Endodermal cell (in vitro differentiated cells): ENCODE data around the gene TMOD2. TPM values are rescaled to one million over a fixed set of nuclear protein-coding genes. Genes with fewer than 3 reads are reported as not detected.

Experiments used
- DNase-seq: peaks from one replicate; pipeline ENCODE4 v3.0.0-alpha.2; 2017
- H3K27ac ChIP-seq: 2 replicates; pipeline ENCODE4 v1.5.1; 2013; ENCODE audit warnings: mild to moderate bottlenecking, low read depth, low read length, moderate library complexity
- H3K27me3 ChIP-seq: 2 replicates; pipeline ENCODE4 v1.6.1; 2013; ENCODE audit warnings: mild to moderate bottlenecking, low read length, moderate library complexity; ENCODE audit not compliant: insufficient read depth, control insufficient read depth, poor library complexity, severe bottlenecking
- H3K36me3 ChIP-seq: 2 replicates; pipeline ENCODE4 v1.7.0; 2013; ENCODE audit warnings: mild to moderate bottlenecking, low read length, moderate library complexity; ENCODE audit not compliant: control insufficient read depth, insufficient read depth
- H3K4me1 ChIP-seq: one replicate; pipeline ENCODE4 v1.7.0; 2013; ENCODE audit warnings: low read length; ENCODE audit not compliant: control insufficient read depth, insufficient read depth
- H3K4me3 ChIP-seq: 2 replicates; pipeline ENCODE4 v1.5.1; 2013; ENCODE audit warnings: mild to moderate bottlenecking, low read length, moderate library complexity
- H3K9ac ChIP-seq: 2 replicates; pipeline ENCODE4 v1.6.1; 2013; ENCODE audit warnings: mild to moderate bottlenecking, low read length, moderate library complexity; ENCODE audit not compliant: poor library complexity, severe bottlenecking; ENCODE audit errors: extremely low read depth
- H3K9me3 ChIP-seq: 2 replicates; pipeline ENCODE4 v1.6.1; 2013; ENCODE audit warnings: mild to moderate bottlenecking, low read length, moderate library complexity; ENCODE audit not compliant: control insufficient read depth
- H3K27ac Mint-ChIP-seq: 2 replicates; pipeline ENCODE4 v1.8.0; 2020; ENCODE audit warnings: mixed read lengths
- H3K27me3 Mint-ChIP-seq: 2 replicates; pipeline ENCODE4 v1.8.0; 2021; ENCODE audit warnings: mild to moderate bottlenecking, mixed read lengths; ENCODE audit not compliant: insufficient read depth
- H3K36me3 Mint-ChIP-seq: 2 replicates; pipeline ENCODE4 v1.8.0; 2020; ENCODE audit warnings: low read depth, mixed read lengths
- H3K4me1 Mint-ChIP-seq: 2 replicates; pipeline ENCODE4 v1.8.0; 2020; ENCODE audit warnings: mixed read lengths
- H3K4me3 Mint-ChIP-seq: 2 replicates; pipeline ENCODE4 v1.8.0; 2020; ENCODE audit warnings: mild to moderate bottlenecking, moderate library complexity, mixed read lengths
- H3K9me3 Mint-ChIP-seq: 2 replicates; pipeline ENCODE4 v1.8.0; 2020; ENCODE audit warnings: mild to moderate bottlenecking, mixed read lengths
- CTCF ChIP-seq: fragments of 200-600 bp; sonication (generic); conservative IDR thresholded peaks from 2 replicates; pipeline ENCODE4 v1.5.0; 2021; ENCODE audit warnings: antibody characterized with exemption, mild to moderate bottlenecking
- WGBS, 2 experiments: methylation state at CpG; one replicate each; pipeline versions ENCODE4 v1.1.5 to v1.1.7; 2013; ENCODE audit warnings: missing lambda C conversion rate in 2 of 2, mixed read lengths in 1 of 2; ENCODE audit not compliant: insufficient coverage in 1 of 2, insufficient read length in 1 of 2; 5-methylcytosine and 5-hydroxymethylcytosine counted together
- total RNA-seq, 2 donors: library from RNA; stranded (reverse); fragmentation: NEBNext Ultra II Directional in 1 of 2; extraction: Animal tissue kit (Norgen Biotek cat#: 25700) in 1 of 2; gene quantifications; 2 replicates in 1 of 2; 3 replicates in 1 of 2; pipeline ENCODE4 v1.2.1, GENCODE V29; 2021

TMOD2 gene
- total RNA-seq, 2 donors from 2014 or later, result 2.1 to 2.5 TPM

- peaks cover 2% of the 10 kb centered on the region for H3K36me3 Mint-ChIP-seq
- H3K9me3 ChIP-seq, result no peaks in the 10 kb centered on the region
- no peak for TF ChIP-seq CTCF
- no peaks in the 10 kb centered on the region for H3K9me3 Mint-ChIP-seq
- H3K27me3 Mint-ChIP-seq, result no peaks in the 10 kb centered on the region
- H3K27me3 ChIP-seq, result no peaks in the 10 kb centered on the region
- H3K36me3 ChIP-seq, result no peaks in the 10 kb centered on the region
- no peak overlapping the region for H3K27ac ChIP-seq
- 85 to 100% methylated on average over 1 to 3 of the region's 3 CpGs for WGBS, 2 experiments
- H3K9ac ChIP-seq, result no peak overlapping the region
- H3K4me1 ChIP-seq, result no peaks in the 10 kb centered on the region
- H3K4me1 Mint-ChIP-seq, result peaks cover 6% of the 10 kb centered on the region
- no peak overlapping the region for H3K4me3 ChIP-seq
- H3K4me3 Mint-ChIP-seq, result no peak overlapping the region
- H3K27ac Mint-ChIP-seq, result no peak overlapping the region
- no peak for DNase-seq
Measured at GRCh38 chr15:51718746-51719145, 32.7 kb upstream of the TMOD2 start.

- TF ChIP-seq CTCF, result no peak
- peaks cover 13% of the 10 kb centered on the region for H3K4me1 Mint-ChIP-seq
- Histone ChIP-seq H3K9ac (no peak overlapping the region), H3K4me1 (no peaks in the 10 kb centered on the region), H3K36me3 (no peaks in the 10 kb centered on the region), H3K9me3 (no peaks in the 10 kb centered on the region), H3K4me3 (no peak overlapping the region), H3K27ac (no peak overlapping the region), H3K27me3 (no peaks in the 10 kb centered on the region)
- no peaks in the 10 kb centered on the region for H3K27me3 Mint-ChIP-seq
- 77 to 92% methylated on average over 3 to 7 of the region's 8 CpGs for WGBS, 2 experiments
- no peak overlapping the region for H3K4me3 Mint-ChIP-seq
- DNase-seq, result no peak
- peaks cover 2% of the 10 kb centered on the region for H3K36me3 Mint-ChIP-seq
- no peaks in the 10 kb centered on the region for H3K9me3 Mint-ChIP-seq
- H3K27ac Mint-ChIP-seq, result peak overlapping the region; percentile 56
Measured at GRCh38 chr15:51720201-51720995, 31.0 kb upstream of the TMOD2 start.

GRCh38 chr15:51721199-51721960 is 30.0 kb upstream of the TMOD2 start:
- H3K4me3 ChIP-seq, result no peak overlapping the region
- no peaks in the 10 kb centered on the region for H3K9me3 Mint-ChIP-seq
- H3K9ac ChIP-seq, result no peak overlapping the region
- H3K27me3 Mint-ChIP-seq, result no peaks in the 10 kb centered on the region
- H3K27ac ChIP-seq, result no peak overlapping the region
- peaks cover 2% of the 10 kb centered on the region for H3K36me3 Mint-ChIP-seq
- H3K27me3 ChIP-seq, result no peaks in the 10 kb centered on the region
- H3K36me3 ChIP-seq, result no peaks in the 10 kb centered on the region
- DNase-seq, result no peak
- H3K4me1 ChIP-seq, result peaks cover 2% of the 10 kb centered on the region
- WGBS, 2 experiments, result 85 to 89% methylated on average over 3 to 5 of the region's 5 CpGs
- no peaks in the 10 kb centered on the region for H3K9me3 ChIP-seq
- no peak overlapping the region for H3K4me3 Mint-ChIP-seq
- TF ChIP-seq CTCF, result no peak
- no peak overlapping the region for H3K27ac Mint-ChIP-seq
- peaks cover 17% of the 10 kb centered on the region for H3K4me1 Mint-ChIP-seq
